Astrocyte (in vitro differentiated cells and primary cell): Measurements from ENCODE around the gene ITFG1.

Experiments
- CTCF ChIP-seq: IDR thresholded peaks from 2 replicates; pipeline ENCODE4 v1.5.1; 2011; ENCODE audit warnings: low read depth, mild to moderate bottlenecking, inconsistent platforms, low read length, moderate library complexity; ENCODE audit not compliant: insufficient read depth
- EZH2 ChIP-seq: IDR thresholded peaks from 2 replicates; pipeline ENCODE4 v1.6.1; 2012; ENCODE audit warnings: mild to moderate bottlenecking, low read length, inconsistent platforms; ENCODE audit not compliant: insufficient read depth

DNA sequence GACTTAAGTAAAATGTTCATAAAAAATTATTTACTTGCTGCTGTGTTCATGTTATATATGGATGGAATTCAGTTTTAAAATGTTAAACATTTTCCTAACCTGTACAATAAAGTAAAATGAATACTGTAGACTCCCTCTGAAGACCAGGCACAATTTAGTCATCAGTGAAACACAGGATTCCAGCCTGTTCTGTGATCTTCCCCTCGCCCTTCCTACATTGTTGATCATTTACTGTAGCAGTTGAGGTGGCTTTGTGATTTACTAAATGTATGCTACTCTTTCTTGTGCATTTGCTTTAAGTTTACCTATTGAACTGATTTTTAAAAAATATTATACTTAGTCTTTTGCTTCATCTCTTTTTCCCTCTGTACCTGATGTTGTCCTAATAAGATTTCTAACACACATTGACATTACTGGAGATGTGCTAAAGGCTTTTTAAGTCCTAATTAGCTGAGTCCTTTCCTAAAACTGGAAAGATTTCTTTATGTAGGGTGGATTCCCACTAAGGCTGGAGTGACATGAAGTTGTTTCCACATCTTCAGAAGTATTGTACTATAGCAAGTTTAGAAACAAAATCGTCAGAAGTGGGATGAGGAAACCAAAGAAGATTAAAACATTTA is 38.3 kb upstream of the ITFG1 start:
- TF ChIP-seq CTCF (no peak), EZH2 (no peak)
